Endothelial cell of umbilical vein (primary cell): ENCODE measurements around the gene MALT1.

ENCODE experiments used
- CTCF ChIP-seq, 2 donors: IDR thresholded peaks; 1 replicate in 1 of 2; 2 replicates in 1 of 2; pipeline ENCODE4 v1.5.1; 2011; ENCODE audit warnings: low read length in 2 of 2, mild to moderate bottlenecking in 2 of 2, moderate library complexity in 2 of 2, control low read depth in 1 of 2, inconsistent platforms in 1 of 2, low read depth in 1 of 2; ENCODE audit not compliant: insufficient read depth in 1 of 2; ENCODE audit errors: extremely low read depth in 1 of 2
- EZH2 ChIP-seq: IDR thresholded peaks from 2 replicates; pipeline ENCODE4 v1.6.1; 2012; ENCODE audit warnings: borderline replicate concordance, low read depth, mild to moderate bottlenecking, moderate library complexity, low read length, inconsistent platforms; ENCODE audit not compliant: severe bottlenecking
- FOS ChIP-seq: IDR thresholded peaks from 2 replicates; pipeline ENCODE4 v1.6.1; 2011; ENCODE audit warnings: mild to moderate bottlenecking, low read length, moderate library complexity, borderline replicate concordance; ENCODE audit not compliant: insufficient read depth
- GATA2 ChIP-seq: IDR thresholded peaks from 2 replicates; pipeline ENCODE4 v1.7.0; 2011; ENCODE audit warnings: low read depth, mild to moderate bottlenecking, moderate library complexity, mixed read lengths, low read length; ENCODE audit not compliant: insufficient read length, insufficient read depth
- JUN ChIP-seq: IDR thresholded peaks from 2 replicates; pipeline ENCODE4 v1.6.1; 2011; ENCODE audit warnings: borderline replicate concordance, low read depth; ENCODE audit not compliant: insufficient read length, insufficient read depth
- MAX ChIP-seq: IDR thresholded peaks from 2 replicates; pipeline ENCODE4 v1.6.1; 2011; ENCODE audit not compliant: insufficient read depth, insufficient read length
- MYC ChIP-seq: IDR thresholded peaks from one replicate; pipeline ENCODE4 v1.6.1; 2011; ENCODE audit warnings: mild to moderate bottlenecking, low read depth, low read length
- POLR2A ChIP-seq: IDR thresholded peaks from 2 replicates; pipeline ENCODE4 v1.6.1; 2012; ENCODE audit warnings: low read depth, mild to moderate bottlenecking, control low read depth, low read length
- POLR2AphosphoS5 ChIP-seq: IDR thresholded peaks from 2 replicates; pipeline ENCODE4 v1.6.1; 2012; ENCODE audit warnings: low read depth, mild to moderate bottlenecking, control low read depth, low read length, moderate library complexity; ENCODE audit not compliant: insufficient read depth

DNA sequence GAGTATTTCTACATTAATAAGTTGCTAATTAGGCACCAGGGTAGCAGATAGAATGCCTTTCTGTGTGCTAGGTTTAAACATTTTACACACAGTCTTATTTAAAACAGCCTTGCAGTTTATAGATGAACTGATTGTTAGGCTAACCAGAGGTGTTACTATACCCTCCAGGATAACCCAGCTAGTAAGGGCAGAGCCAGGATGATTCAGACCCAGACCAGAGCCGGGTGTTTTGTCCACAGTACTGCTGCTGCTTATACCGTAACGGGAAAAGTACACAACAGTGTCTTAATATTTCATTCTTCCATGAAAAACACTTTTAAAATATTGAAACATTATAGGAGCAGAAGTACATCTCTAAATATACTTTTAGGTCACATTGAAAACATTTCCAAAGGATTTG is 82.7 kb downstream of the MALT1 start:
- no peak for TF ChIP-seq CTCF (IDR thresholded peaks at IDR 0.05; ENCODE audit: extremely low read depth in 1 of 2, insufficient read depth in 1 of 2, low read depth in 1 of 2, low read length in 2 of 2)
- no peak for TF ChIP-seq FOS
- TF ChIP-seq EZH2, result no peak
- no peak for TF ChIP-seq MYC
- TF ChIP-seq POLR2A, result no peak
- no peak for TF ChIP-seq GATA2
- no peak for TF ChIP-seq POLR2AphosphoS5
- no peak for TF ChIP-seq MAX
- TF ChIP-seq JUN, result no peak
